Measurements from ENCODE around the gene ZC3H18.

Gene ZC3H18

GRCh38 chr16:88617268-88618031, 47.2 kb downstream of the ZC3H18 start:
- DNase-seq (ENCODE audit: low read depth): no peak
- no peak overlapping the region for H3K4me3 ChIP-seq (ENCODE audit: low read depth, low read length)
- TF ChIP-seq CTCF (IDR thresholded peaks at IDR 0.05; ENCODE audit: low read depth, low read length) (no peak), MYC (IDR thresholded peaks at IDR 0.05; ENCODE audit: low read depth, low read length) (no peak), POLR2A (IDR thresholded peaks at IDR 0.05; ENCODE audit: extremely low read depth, insufficient read length) (no peak), MAX (IDR thresholded peaks at IDR 0.05; ENCODE audit: low read depth, low read length) (no peak)

GRCh38 chr16:88618182-88618955, 48.2 kb downstream of the ZC3H18 start:
- DNase-seq (ENCODE audit: low read depth): no peak
- no peak for TF ChIP-seq POLR2A (IDR thresholded peaks at IDR 0.05; ENCODE audit: extremely low read depth, insufficient read length)
- TF ChIP-seq MAX (IDR thresholded peaks at IDR 0.05; ENCODE audit: low read depth, low read length): no peak
- no peak for TF ChIP-seq CTCF (IDR thresholded peaks at IDR 0.05; ENCODE audit: low read depth, low read length)
- no peak for TF ChIP-seq MYC (IDR thresholded peaks at IDR 0.05; ENCODE audit: low read depth, low read length)

GRCh38 chr16:88618956-88619667, 48.9 kb downstream of the ZC3H18 start:
- DNase-seq (ENCODE audit: low read depth): no peak
- no peak overlapping the region for H3K4me3 ChIP-seq (ENCODE audit: low read depth, low read length)
- TF ChIP-seq MAX (IDR thresholded peaks at IDR 0.05; ENCODE audit: low read depth, low read length) (no peak), MYC (IDR thresholded peaks at IDR 0.05; ENCODE audit: low read depth, low read length) (no peak)

More at GRCh38 chr16:88618182-88618955, 48.2 kb downstream of the ZC3H18 start:
- H3K4me3 ChIP-seq (ENCODE audit: low read depth, low read length): no peak overlapping the region

- TF ChIP-seq MYC (IDR thresholded peaks at IDR 0.05; ENCODE audit: low read depth, low read length) (no peak), CTCF (IDR thresholded peaks at IDR 0.05; ENCODE audit: low read depth, low read length) (no peak), POLR2A (IDR thresholded peaks at IDR 0.05; ENCODE audit: extremely low read depth, insufficient read length) (no peak), MAX (IDR thresholded peaks at IDR 0.05; ENCODE audit: low read depth, low read length) (no peak)
- no peak for DNase-seq (ENCODE audit: low read depth)
- no peak overlapping the region for H3K4me3 ChIP-seq (ENCODE audit: low read depth, low read length)
Observed at GRCh38 chr16:88619859-88620815, 49.9 kb downstream of the ZC3H18 start.

GRCh38 chr16:88622125-88622524, 51.9 kb downstream of the ZC3H18 start:
- TF ChIP-seq CTCF (IDR thresholded peaks at IDR 0.05; ENCODE audit: low read depth, low read length) (no peak), MYC (IDR thresholded peaks at IDR 0.05; ENCODE audit: low read depth, low read length) (no peak), MAX (IDR thresholded peaks at IDR 0.05; ENCODE audit: low read depth, low read length) (no peak), POLR2A (IDR thresholded peaks at IDR 0.05; ENCODE audit: extremely low read depth, insufficient read length) (no peak)
- no peak overlapping the region for H3K4me3 ChIP-seq (ENCODE audit: low read depth, low read length)
- DNase-seq (ENCODE audit: low read depth): no peak

Measured in NB4 (cell line).